Measurements from ENCODE around the gene AASDH. TPM values are rescaled to one million over a fixed set of nuclear protein-coding genes. Genes with fewer than 3 reads are reported as not detected.

AASDH gene
- total RNA-seq, 2 experiments from 2014 or later, result 14.8 to 15.8 TPM

Other genes with a start within 250 kb of the AASDH start
- 10 to 100 TPM; 24.3 to 24.7 TPM for gene PPAT, start 48.1 kb upstream of the AASDH start, total RNA-seq
- 100 to 1,000 TPM; 122 to 132 TPM for gene PAICS, start 48.8 kb upstream of the AASDH start, total RNA-seq
- gene SRP72, start 80.1 kb upstream of the AASDH start, total RNA-seq, result 100 to 1,000 TPM; 116 to 135 TPM
- gene ARL9, start 118.3 kb upstream of the AASDH start, total RNA-seq, result under 1 TPM in 1 of 2 experiments, not detected in 1; 0.10 TPM

All from activated CD4-positive, alpha-beta T cell treated with anti-CD3 and anti-CD28 coated beads, Interleukin-2, amount 10 ng/mL, durations not matched to agents 7 days and 5 days (primary cell).